Right lobe of liver (tissue), 6 donors: ENCODE results near the gene MET. TPM values are rescaled to one million over a fixed set of nuclear protein-coding genes. Genes with fewer than 3 reads are reported as not detected.
A peak's percentile ranks its signal among the peaks of the same experiment; 100 is the strongest.

Source experiments
- ATAC-seq, 4 donors: fragments of 200-7000 bp; cut with Tn5 transposase; one replicate each; pipeline ENCODE4 v1.9.1; 2020; ENCODE audit warnings: mild to moderate bottlenecking in 4 of 4, moderate library complexity in 4 of 4
- DNase-seq, 3 donors: peaks; one replicate each; pipeline ENCODE4 v3.0.0-alpha.2; 2020
- H3K27ac ChIP-seq, 3 donors: fragments of 200-600 bp; one replicate each; pipeline ENCODE4 v1.8.0; 2022
- H3K27me3 ChIP-seq, 2 donors: fragments of 200-600 bp; one replicate each; pipeline ENCODE4 v1.8.0; 2022
- H3K36me3 ChIP-seq, 4 donors: fragments of 200-600 bp; sonication (generic) in 1 of 4; one replicate each; pipeline versions ENCODE4 v1.5.1 to v1.8.0; 2017 to 2022; ENCODE audit warnings: control low read depth in 1 of 4
- H3K4me1 ChIP-seq, 4 donors: fragments of 200-600 bp; sonication (generic) in 1 of 4; one replicate each; pipeline versions ENCODE4 v1.5.1 to v1.8.0; 2017 to 2022; ENCODE audit warnings: control low read depth in 1 of 4
- H3K4me3 ChIP-seq, 3 donors: fragments of 200-600 bp; one replicate each; pipeline ENCODE4 v1.8.0; 2022
- H3K9me3 ChIP-seq, 4 donors: fragments of 200-600 bp; sonication (generic) in 1 of 4; one replicate each; pipeline versions ENCODE4 v1.5.1 to v1.8.0; 2017 to 2022; ENCODE audit warnings: control low read depth in 1 of 4
- POLR2A ChIP-seq: fragments of 450-650 bp; IDR thresholded peaks from one replicate; pipeline ENCODE4 v1.6.1; 2017; ENCODE audit warnings: antibody characterized with exemption, mild to moderate bottlenecking
- WGBS: methylation state at CpG from one replicate; pipeline ENCODE4 v1.1.6; 2018; ENCODE audit warnings: low coverage, low lambda C conversion rate; ENCODE audit not compliant: insufficient coverage; ENCODE audit errors: missing lambda C conversion rate; 5-methylcytosine and 5-hydroxymethylcytosine counted together
- intact Hi-C, 2 donors: fragments of 100-400 bp; cut with DNase I; formaldehyde crosslinking; loops; one replicate each; pipeline versions ENCODE4 v1.11.2 to v1.14.1; 2022
- total RNA-seq, 6 experiments: library from RNA; depleted of rRNA in 2 of 6; stranded (reverse); fragments of >200 nt in 2 of 6; fragmentation: NEBNext Ultra II Directional in 3 of 6; extraction: Animal tissue kit (Norgen Biotek cat#: 25700) in 3 of 6; gene quantifications; one replicate each; pipeline versions ENCODE4 v1.1.0 to v1.2.4, GENCODE V29; 2016 to 2023
- TF ChIP-seq, protein P1 (sequence below), 4 donors: fragments of 200-600 bp in 3 of 4; fragments of 450-650 bp in 1 of 4; IDR thresholded peaks; one replicate each; pipeline versions ENCODE4 v1.5.1 to v1.8.0; 2016 to 2022; ENCODE audit warnings: antibody characterized with exemption in 4 of 4, mild to moderate bottlenecking in 2 of 4
- donor health status: DM: no; HTN: yes; CAD: no.
- donor health status: DM: no; HTN: no; CAD: no.
- donor health status: DM: no; HTN: no; CAD: no.
- donor health status: DM: no; HTN: yes; CAD: no.
- donor health status: DM: no; HTN: yes; CAD: no.

The MET gene
- total RNA-seq, 6 experiments from 2014 or later, result 32.9 to 45.2 (median 37.2) TPM

DNA sequence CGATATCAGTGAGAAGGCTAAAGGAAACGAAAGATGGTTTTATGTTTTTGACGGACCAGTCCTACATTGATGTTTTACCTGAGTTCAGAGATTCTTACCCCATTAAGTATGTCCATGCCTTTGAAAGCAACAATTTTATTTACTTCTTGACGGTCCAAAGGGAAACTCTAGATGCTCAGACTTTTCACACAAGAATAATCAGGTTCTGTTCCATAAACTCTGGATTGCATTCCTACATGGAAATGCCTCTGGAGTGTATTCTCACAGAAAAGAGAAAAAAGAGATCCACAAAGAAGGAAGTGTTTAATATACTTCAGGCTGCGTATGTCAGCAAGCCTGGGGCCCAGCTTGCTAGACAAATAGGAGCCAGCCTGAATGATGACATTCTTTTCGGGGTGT, 27.7 kb downstream of the MET start:
- H3K4me3 ChIP-seq, result no peak overlapping the region
- no peaks in the 10 kb centered on the region for H3K27me3 ChIP-seq
- TF ChIP-seq, protein P1, sequence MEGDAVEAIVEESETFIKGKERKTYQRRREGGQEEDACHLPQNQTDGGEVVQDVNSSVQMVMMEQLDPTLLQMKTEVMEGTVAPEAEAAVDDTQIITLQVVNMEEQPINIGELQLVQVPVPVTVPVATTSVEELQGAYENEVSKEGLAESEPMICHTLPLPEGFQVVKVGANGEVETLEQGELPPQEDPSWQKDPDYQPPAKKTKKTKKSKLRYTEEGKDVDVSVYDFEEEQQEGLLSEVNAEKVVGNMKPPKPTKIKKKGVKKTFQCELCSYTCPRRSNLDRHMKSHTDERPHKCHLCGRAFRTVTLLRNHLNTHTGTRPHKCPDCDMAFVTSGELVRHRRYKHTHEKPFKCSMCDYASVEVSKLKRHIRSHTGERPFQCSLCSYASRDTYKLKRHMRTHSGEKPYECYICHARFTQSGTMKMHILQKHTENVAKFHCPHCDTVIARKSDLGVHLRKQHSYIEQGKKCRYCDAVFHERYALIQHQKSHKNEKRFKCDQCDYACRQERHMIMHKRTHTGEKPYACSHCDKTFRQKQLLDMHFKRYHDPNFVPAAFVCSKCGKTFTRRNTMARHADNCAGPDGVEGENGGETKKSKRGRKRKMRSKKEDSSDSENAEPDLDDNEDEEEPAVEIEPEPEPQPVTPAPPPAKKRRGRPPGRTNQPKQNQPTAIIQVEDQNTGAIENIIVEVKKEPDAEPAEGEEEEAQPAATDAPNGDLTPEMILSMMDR (IDR thresholded peaks at IDR 0.05), result no peak
- TF ChIP-seq POLR2A, result no peak
- H3K27ac ChIP-seq, result no peak overlapping the region
- WGBS, result 86% methylated on average over 6 of the region's 6 CpGs
- DNase-seq, result no peak
- intact Hi-C loops, result no loop called here
- H3K4me1 ChIP-seq, result peaks cover 0 to 7% (median 0%) of the 10 kb centered on the region in 4 donors
- peaks cover 0 to 2% (median 0%) of the 10 kb centered on the region in 4 donors for H3K36me3 ChIP-seq
- H3K9me3 ChIP-seq, result no peaks in the 10 kb centered on the region
- ATAC-seq, result no peak

DNA sequence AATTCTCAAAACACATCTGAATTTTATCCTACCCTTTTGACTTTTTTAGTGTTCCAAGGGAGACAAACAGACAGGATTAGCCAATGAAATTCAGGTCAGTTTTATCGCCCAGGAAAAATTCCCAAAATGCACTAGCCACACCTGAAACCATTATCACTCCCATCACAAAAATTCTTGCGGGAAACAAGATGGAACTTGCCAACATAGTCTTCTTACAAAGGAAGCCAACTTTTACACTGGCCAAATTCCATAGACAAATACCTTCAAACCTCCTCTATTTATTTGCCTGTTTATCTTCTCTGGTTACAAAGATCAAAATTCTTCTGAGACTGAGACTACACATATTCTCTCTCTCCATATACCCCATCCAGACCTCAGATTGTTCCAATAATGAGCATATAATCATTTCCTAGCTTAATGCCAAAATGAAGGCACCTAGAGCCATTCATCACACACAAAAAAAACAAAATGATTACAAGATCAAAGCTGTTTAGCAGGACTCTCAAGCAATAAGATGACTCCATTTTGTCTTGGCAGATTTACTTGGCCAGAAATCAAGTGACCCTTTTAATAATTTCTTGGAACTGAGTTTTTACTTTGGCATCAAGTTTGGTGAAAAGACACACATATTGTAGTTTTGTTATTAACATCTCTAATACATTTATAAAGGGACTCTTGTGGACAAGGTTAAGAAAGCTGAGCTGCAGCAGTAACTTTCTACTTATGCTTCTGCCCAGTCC, 30.2 kb downstream of the MET start:
- peaks cover 0 to 2% (median 0%) of the 10 kb centered on the region in 4 donors for H3K36me3 ChIP-seq
- no peaks in the 10 kb centered on the region for H3K27me3 ChIP-seq
- intact Hi-C loops, result no loop called here
- H3K4me3 ChIP-seq, result no peak overlapping the region
- TF ChIP-seq, protein P1 (IDR thresholded peaks at IDR 0.05), result no peak
- TF ChIP-seq POLR2A, result no peak
- H3K9me3 ChIP-seq, result no peaks in the 10 kb centered on the region
- H3K27ac ChIP-seq, result no peak overlapping the region
- 22% methylated on average over 2 of the region's 2 CpGs for WGBS
- ATAC-seq (peak in 3 of 4 donors; percentile 28 to 45 (median 36)), DNase-seq (no peak)
- peaks cover 0 to 7% (median 0%) of the 10 kb centered on the region in 4 donors for H3K4me1 ChIP-seq

DNA sequence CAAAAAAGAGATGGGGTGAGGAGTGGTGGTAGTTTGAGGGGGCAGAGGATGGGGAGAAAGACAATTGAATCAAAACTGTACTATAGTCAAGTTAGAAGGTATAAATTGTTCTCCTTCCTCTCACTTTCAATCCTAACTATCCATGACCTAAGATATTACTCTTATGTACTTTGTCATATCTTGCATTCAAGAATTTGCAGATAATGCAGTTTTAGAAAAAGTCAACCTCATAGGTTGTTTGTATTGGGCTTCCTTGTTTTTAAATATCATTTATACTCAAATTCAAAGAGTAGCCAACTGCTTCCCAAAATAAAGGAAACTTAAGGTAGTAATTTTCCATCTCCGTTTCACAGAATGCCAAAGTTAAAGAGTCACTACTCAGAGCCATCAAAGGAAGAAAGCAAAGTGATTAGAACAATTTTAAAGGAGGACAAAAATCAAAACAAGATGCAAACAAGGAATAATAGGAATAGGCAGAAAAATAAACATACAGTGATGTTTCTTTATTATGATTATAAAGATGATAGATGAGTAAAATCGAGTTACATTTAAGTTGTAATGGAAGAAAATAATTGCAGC, 32.7 kb downstream of the MET start:
- TF ChIP-seq, protein P1 (IDR thresholded peaks at IDR 0.05), result no peak
- TF ChIP-seq POLR2A, result no peak
- Histone ChIP-seq H3K27ac (no peak overlapping the region), H3K4me1 (peaks cover 0 to 13% (median 3%) of the 10 kb centered on the region in 4 donors), H3K27me3 (no peaks in the 10 kb centered on the region), H3K9me3 (no peaks in the 10 kb centered on the region), H3K4me3 (no peak overlapping the region), H3K36me3 (no peaks in the 10 kb centered on the region)
- intact Hi-C loops, result no loop called here
- DNase-seq, result no peak
- WGBS, result 91% methylated on average over 2 of the region's 2 CpGs
- ATAC-seq, result no peak

DNA sequence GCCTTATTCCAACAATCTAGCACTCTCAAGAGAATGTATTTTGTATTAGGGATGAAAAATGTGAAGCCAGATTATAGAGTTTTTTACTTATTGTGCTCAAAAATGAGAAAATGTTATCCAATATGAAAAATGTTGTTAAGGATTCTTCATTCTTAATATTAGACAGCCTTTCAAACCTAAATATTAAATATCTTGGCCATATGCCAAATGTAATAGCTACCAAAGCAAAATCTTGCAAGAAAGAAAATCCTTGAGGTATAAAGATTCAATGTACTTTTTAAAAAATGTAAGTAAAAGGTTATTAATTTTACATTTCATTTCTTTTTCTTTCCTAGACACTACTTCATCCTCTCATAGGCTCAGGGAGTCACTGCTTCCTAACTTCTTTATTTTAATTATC, 33.4 kb downstream of the MET start:
- H3K27ac ChIP-seq, result peak overlapping the region in 1 of 3 donors; percentile 16
- no peaks in the 10 kb centered on the region for H3K27me3 ChIP-seq
- no peaks in the 10 kb centered on the region for H3K36me3 ChIP-seq
- no peak overlapping the region for H3K4me3 ChIP-seq
- DNase-seq, result no peak
- H3K9me3 ChIP-seq, result no peaks in the 10 kb centered on the region
- intact Hi-C loops, result no loop called here
- H3K4me1 ChIP-seq, result peaks cover 0 to 19% (median 7%) of the 10 kb centered on the region in 4 donors
- TF ChIP-seq, protein P1 (IDR thresholded peaks at IDR 0.05), result no peak
- TF ChIP-seq POLR2A, result no peak
- no peak for ATAC-seq
